ENCODE results near the gene IFNAR1.
"Not testable (repeated sequence)": the region's sequence is repeated elsewhere in the genome, so short reads cannot be mapped to it uniquely, and the experiment has no call there.

Gene IFNAR1

DNA sequence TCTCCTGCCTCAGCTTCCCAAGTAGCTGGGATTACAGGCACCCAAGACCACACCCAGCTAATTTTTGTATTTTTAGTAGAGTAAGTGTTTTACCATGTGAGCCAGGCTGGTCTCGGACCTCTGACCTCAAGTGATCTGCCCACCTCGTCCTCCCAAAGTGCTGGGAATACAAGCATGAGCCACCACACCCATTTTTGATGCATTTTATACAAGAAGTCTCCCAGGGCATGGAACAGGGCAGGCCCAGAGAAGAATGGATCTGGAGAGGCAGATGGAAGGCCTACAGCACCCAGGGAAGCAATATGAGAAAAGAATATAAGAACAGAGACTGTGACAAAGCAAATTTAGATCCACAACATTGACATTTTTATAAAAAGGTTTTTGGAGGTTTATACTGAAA is 18.8 kb upstream of the IFNAR1 start:
- FAIRE-seq = no peak

DNA sequence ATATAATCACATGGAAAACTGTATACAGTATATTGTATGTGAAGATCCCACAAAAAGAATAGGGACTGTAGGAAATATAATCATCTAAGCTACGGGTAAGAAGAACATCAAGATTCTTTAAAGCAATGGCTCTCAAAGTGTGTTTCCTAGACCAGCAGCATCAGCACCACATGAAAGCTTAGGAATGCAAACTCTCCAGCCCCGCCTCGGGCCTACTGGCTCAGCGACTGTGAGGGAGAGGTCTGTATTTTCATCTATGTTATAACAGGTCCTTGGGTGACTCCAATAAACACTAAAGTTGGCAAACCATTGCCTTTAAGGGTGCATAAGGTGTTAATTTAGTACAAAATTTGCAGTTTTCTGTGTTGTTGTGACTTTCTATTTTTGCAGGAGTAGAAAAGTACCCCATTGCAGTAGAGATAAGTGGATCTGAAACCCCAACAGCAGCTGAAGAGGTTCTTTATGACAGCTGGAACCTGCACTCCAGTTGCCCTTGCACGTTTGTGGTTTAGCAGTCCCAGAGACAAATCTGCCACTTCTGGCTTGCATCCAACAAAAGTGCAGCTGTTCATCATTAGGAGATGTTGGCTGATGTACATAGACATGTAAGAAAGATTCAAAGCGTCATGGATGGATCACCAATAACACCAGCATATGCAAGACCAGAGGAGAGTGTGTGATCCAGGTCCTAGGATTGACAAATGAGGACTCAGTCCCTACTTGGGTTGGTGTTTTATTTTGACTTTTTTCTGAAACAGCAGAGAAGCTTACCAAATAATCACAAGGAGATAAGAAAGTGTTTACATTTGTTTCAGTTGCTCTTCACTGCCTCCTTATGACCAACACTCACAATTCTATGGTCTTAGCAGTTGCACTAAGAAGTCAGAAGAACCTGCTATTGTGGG is 15.9 kb upstream of the IFNAR1 start:
- FAIRE-seq (no peak), DNase-seq (ENCODE audit: low spot score) (no peak)

More for the DNA sequence above, 18.8 kb upstream of the IFNAR1 start:
- DNase-seq (ENCODE audit: low spot score) = no peak

DNA sequence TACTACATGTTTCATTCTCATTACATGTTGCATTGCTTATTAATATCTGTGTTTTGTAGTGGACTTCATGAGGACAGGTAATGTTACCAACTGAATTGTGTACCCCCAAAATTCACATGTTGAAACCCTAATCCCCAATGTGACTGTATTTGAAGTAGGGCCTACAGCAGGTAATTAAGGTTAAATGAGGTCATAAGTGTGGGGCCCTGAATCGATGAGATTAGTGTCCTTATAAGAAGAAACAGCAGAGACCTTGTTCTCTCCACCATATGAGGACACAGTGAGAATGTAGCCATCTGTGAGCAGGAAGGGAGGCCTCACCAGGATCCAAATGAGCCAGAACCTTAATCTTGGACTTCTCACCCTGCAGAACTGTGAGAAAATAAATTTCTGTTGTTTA is 15.0 kb upstream of the IFNAR1 start:
- FAIRE-seq (no peak), DNase-seq (ENCODE audit: low spot score) (no peak)

DNA sequence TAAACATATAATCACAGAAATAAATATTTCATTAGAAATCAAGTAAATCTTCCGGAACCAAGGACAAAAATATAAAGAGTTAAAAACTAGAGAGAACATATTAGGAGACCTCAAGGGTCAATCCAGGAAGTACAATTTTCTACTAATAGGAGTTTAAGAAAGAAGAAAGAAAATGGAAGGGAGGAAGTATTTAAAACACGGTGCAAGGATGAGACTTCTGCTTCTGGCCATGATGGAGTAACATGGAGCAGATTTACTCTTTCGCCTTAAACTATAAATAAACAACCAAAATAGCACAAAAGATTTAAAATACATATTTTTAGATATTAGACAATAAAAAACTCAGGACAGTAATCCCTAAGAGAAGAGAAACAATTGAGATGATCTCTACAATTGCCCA is 12.6 kb upstream of the IFNAR1 start:
- no peak for FAIRE-seq
- no peak for DNase-seq (ENCODE audit: low spot score)

DNA sequence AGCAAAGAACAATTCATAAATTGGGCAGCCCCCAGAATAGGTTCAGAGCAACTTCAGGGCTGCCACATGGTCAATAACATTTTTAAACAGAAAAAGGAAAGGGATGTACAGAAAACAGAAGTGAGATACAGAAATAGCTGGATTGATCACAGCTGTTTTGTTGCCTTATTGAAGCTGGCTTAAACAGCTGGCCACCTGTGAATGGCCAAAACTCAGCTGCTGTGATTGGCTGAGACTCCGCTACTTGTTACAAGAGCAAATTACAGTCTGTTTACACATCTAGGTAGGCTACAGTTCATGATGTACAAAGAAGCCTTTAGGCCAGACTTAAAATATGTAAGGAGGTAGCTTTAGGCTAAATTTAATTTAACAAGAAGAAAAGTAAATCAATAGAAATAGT is 11.6 kb upstream of the IFNAR1 start:
- FAIRE-seq = no peak
- DNase-seq (ENCODE audit: low spot score) = no peak

DNA sequence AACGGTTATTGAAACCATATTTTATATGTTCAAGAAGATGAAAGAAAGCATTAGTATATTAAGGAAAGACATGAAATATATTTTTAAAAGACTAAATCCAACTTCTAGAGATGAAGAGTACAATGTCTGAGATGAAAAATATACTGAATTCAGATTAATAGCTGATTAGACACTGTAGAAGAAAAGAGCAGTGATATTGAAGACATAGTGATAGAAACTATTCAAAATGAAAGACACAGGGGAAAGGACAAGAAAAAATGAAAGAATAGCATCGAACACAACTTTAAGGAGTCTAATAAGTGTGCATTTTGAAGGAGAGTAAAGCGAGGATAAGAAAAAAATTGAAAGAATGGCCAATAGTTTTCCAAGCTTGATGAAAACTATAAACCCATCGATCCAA is 11.2 kb upstream of the IFNAR1 start:
- DNase-seq (ENCODE audit: low spot score) (no peak), FAIRE-seq (no peak)

GRCh38 chr21:33314111-33314510 is 10.7 kb upstream of the IFNAR1 start:
- FAIRE-seq = peak; percentile 18
- DNase-seq (ENCODE audit: low spot score) = peak; percentile 43

DNA sequence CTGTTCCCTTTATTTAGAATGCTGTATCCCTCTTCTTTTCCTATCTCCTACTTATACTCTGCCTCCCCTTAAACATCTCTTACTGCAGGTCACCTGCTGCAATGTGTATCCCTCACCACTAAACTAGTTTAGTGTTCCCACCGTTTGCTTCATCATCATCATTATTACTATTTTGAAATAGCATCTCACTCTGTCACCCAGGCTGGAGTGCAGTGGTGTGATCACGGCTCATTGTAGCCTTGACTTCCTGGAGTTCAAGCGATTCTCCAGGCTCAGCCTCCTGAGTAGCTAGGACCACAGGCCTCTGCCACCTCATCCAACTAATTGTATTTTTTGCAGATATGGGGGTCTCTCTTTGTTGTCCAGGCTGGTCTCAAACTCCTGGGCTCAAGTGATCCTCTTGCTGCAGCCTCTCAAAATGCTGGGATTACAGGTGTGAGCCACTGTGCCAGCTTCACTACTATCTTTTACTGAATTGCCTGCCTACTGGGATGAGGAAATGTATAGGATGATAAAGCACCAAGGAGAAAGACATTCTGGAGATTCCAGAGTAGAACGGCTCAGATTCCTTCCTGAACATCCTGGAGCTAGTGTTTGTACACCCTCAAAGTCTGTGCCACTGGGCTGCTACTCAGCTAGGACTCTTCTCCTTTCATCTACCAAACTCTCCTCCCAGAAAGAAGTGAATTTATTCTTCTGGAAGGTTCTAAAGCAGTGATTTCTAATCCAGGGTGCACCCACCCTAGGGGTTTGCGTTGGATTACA is 8.6 kb upstream of the IFNAR1 start:
- no peak for FAIRE-seq
- DNase-seq (ENCODE audit: low spot score) = no peak

DNA sequence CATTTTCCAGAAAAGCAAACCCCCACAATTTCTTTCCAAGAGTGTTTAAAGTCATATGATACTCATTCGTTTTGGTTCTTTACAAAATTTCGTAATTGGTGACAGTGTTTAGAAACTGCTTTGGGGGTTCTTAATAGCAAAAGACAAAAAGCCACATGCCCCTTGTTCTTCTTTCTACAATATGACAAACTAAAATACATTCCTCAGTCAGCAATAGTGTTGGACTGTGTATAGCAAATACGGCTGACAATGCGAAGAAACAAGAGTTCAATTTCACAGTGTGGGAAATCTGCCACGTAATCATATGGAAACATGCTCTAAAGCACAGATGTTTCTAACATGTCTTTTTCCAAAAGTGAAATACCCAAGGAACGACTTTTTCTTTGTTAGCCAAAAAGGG is 7.6 kb upstream of the IFNAR1 start:
- FAIRE-seq = no peak
- no peak for DNase-seq (ENCODE audit: low spot score)

GRCh38 chr21:33317786-33318486 is 6.8 kb upstream of the IFNAR1 start:
- no peak for DNase-seq (ENCODE audit: low spot score)
- no peak for FAIRE-seq

DNA sequence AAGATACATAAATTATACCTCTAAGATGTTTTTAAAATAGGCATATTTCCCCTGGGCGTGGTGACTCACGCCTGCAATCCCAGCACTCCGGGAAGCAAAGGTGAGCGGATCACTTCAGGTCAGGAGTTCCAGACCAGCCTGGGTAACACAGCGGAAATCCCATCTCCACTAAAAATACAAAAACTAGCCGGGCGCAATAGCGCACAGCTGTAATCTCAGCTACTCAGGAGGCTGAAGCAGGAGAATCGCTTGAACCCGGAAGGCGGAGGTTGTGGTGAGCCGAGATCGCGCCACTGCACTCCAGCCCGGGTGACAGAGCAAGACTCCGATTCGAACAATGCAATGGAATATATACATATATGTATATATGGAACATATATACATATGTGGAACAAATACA is 3.8 kb upstream of the IFNAR1 start:
- not testable (repeated sequence) for FAIRE-seq; DNase-seq (ENCODE audit: low spot score)

DNA sequence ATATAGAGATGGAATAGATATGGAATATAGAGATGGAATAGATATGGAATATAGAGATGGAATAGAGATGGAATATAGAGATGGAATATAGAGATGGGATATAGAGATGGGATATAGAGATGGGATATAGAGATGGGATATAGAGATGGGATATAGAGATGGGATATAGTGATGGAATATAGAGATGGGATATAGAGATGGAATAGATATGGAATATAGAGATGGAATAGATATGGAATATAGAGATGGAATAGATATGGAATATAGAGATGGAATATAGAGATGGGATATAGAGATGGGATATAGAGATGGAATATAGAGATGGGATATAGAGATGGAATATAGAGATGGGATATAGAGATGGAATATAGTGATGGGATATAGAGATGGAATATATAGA is 1.2 kb upstream of the IFNAR1 start:
- FAIRE-seq; DNase-seq (ENCODE audit: low spot score): not testable (repeated sequence)

DNA sequence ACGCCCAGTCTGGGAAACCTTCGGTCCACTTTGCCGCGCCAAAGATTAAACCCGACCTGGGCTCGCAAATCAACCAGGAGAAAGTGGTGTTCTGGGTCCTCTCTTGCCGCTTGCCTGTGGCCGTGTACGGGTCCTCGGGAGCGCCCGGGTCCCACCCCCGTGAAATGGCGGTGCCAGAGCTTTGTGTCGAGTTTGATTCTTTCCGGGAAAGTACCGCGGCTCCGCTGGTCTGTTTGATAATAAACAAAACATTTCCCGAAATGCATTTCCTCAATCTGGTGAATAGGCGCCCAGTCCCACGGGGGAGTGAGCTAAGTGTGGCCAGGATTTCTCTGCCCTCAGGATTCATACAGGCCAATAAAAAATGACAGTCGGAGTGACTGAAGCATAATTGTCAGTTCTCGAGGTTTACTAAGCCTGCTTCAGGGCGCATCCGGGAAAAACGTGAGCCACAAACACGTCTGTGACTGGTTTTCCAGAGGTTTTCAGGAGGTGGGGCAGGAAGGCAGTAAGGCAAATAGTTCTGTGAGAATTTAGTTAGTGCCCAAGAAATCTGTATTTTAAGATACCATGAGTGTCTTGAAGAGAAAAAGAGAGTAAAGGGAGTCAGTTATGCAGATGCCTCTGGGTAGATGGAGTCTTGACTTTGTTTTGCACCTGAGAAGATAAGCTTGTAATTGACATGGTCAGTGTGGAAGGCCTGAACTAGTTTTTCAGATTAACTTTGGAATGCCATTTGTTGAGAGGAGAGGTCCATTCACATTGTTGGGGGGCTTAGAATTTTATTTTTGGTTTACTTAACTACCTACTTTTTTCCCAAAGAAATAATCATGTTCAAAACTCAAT is 675 bp downstream of the IFNAR1 start:
- DNase-seq (ENCODE audit: low spot score) = peak; percentile 53
- FAIRE-seq = peak; percentile 5

GRCh38 chr21:33327326-33327725 is 2.6 kb downstream of the IFNAR1 start:
- DNase-seq (ENCODE audit: low spot score) (no peak), FAIRE-seq (no peak)

GRCh38 chr21:33327792-33328433 is 3.1 kb downstream of the IFNAR1 start:
- no peak for FAIRE-seq

GRCh38 chr21:33330726-33331125 is 6.0 kb downstream of the IFNAR1 start:
- DNase-seq (ENCODE audit: low spot score) (no peak), FAIRE-seq (no peak)

More at GRCh38 chr21:33327792-33328433, 3.1 kb downstream of the IFNAR1 start:
- no peak for DNase-seq (ENCODE audit: low spot score)

DNA sequence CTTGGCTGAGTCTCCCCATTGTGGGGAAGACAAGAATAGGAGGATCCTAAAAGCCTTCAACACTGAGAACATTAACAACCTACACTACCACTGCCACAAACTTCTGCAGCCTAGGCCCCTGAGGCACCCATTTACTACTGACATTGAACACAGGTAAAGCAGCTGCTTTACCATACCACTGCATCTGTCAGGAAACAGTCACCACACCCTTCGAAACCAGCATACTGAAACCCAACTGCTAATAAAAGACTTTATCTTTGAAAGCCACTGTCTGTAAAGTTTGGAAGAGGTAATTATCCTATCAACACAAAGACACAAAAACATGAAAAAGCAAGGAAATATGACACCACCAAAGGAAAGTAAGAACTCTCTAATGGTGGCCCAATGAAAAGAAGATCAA is 7.4 kb downstream of the IFNAR1 start:
- no peak for FAIRE-seq
- DNase-seq (ENCODE audit: low spot score) = no peak

DNA sequence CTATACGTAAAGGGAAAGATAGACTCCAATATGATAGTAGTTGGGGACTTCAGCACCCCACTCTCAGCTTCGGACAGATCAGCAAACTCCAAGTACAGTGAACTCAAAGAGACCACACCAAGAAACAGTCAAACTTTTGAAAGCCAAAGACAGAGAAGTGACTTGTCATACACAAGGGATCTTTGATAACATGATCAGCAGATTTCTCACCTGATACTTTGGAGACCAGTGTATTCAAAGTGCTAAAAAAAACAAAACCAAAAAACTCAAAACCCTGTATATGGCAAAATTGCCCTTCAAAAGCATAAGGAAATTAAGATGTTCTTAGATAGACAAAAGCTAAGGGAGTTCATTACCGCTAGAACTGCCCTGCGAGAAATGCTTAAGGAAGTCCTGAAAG is 9.4 kb downstream of the IFNAR1 start:
- no peak for FAIRE-seq

DNA sequence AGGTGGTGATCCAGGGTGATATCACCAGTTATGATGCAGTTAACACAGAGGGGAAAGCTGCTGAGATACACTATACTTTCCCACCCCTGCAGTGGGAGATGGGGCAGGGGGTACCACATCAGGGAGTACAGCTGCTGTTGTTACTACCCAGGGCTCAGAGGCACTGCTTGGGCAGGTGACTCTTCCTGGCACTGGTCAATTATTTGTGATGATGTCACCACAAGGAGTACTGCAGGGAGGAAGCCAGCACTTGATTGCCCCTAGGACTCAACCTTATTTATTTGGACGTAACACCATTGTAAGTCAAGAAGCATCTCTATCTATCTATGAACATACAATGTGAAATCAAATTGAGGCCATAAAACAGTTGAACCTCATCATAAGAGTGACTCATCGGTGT is 10.1 kb downstream of the IFNAR1 start:
- no peak for FAIRE-seq

More for the DNA sequence above, 9.4 kb downstream of the IFNAR1 start:
- no peak for DNase-seq (ENCODE audit: low spot score)

DNA sequence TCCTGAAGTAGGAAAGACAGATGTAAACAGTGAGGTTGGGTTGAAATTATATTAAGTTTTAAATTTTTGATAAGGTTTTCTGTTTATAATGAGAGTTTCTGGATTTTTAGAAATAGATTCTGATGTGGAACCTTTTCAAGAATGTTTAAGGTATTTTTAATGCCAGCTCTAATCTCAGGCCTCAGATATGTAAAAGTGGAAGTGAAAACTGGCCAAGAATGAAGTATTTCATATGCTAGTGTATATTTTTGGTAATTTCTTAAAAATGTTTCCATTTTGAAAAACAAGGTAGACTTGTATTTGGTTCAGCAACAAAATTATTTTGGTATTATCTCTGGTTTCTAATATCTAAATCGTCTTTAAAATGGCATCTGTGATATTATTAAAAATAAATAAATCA is 14.4 kb downstream of the IFNAR1 start:
- DNase-seq (ENCODE audit: low spot score) (no peak), FAIRE-seq (no peak)

More for the DNA sequence above, 10.1 kb downstream of the IFNAR1 start:
- DNase-seq (ENCODE audit: low spot score) = no peak

All from RCC 7860 (cell line).